Ovary (tissue), 9 donors: ENCODE measurements around the gene EEF2KMT. TPM values are rescaled to one million over a fixed set of nuclear protein-coding genes. Genes with fewer than 3 reads are reported as not detected.

Experiments
- DNase-seq, 5 donors: peaks; one replicate each; pipeline ENCODE4 v3.0.0-alpha.2; 2019 to 2020
- H3K27ac ChIP-seq, 2 donors: fragments of 200-600 bp; one replicate each; pipeline versions ENCODE4 v1.5.1 to v1.8.0; 2019 to 2022
- H3K27me3 ChIP-seq: fragments of 200-600 bp; one replicate; pipeline ENCODE4 v1.8.0; 2022
- H3K36me3 ChIP-seq: fragments of 200-600 bp; sonication (generic); one replicate; pipeline ENCODE4 v1.5.1; 2019
- H3K4me1 ChIP-seq: one replicate; pipeline ENCODE4 v1.8.1; 2013; ENCODE audit warnings: mild to moderate bottlenecking, moderate library complexity; ENCODE audit not compliant: insufficient read depth
- H3K4me3 ChIP-seq: fragments of 200-600 bp; sonication (generic); one replicate; pipeline ENCODE4 v1.5.1; 2017
- H3K9me3 ChIP-seq, 2 donors: fragments of 200-600 bp in 1 of 2; sonication (generic) in 1 of 2; one replicate each; pipeline versions ENCODE4 v1.5.1 to v1.8.1; 2013 to 2019; ENCODE audit warnings: mild to moderate bottlenecking in 1 of 2, moderate library complexity in 1 of 2
- EP300 ChIP-seq: sonication (generic); formaldehyde crosslinking; IDR thresholded peaks from one replicate; pipeline ENCODE4 v1.6.1; 2017; ENCODE audit warnings: antibody characterized with exemption
- POLR2A ChIP-seq: fragments of 450-650 bp; IDR thresholded peaks from one replicate; pipeline ENCODE4 v1.6.1; 2017; ENCODE audit warnings: antibody characterized with exemption, mild to moderate bottlenecking, moderate library complexity
- WGBS, 3 donors: extraction: QIAGEN DNeasy Blood & Tissue Kit in 1 of 3; methylation state at CpG; one replicate each; pipeline versions ENCODE4 v1.1.5 to v1.1.7; 2013 to 2017; 5-methylcytosine and 5-hydroxymethylcytosine counted together
- intact Hi-C, 4 donors: fragments of 100-400 bp; cut with DNase I; formaldehyde crosslinking; loops; one replicate each; pipeline versions ENCODE4 v1.11.0 to v1.15.1; 2022 to 2023
- polyA plus RNA-seq, 2 donors: library from polyadenylated mRNA; stranded (reverse); fragments of 200-250 nt in 1 of 2; fragments of 350-450 nt in 1 of 2; fragmentation: Illumina TruSeq in 1 of 2; extraction: RNeasy Lipid Tissue Mini Kit (QIAGEN cat#74804) in 1 of 2; gene quantifications; one replicate each; pipeline ENCODE4 v1.2.3, GENCODE V29; 2013 to 2014
- total RNA-seq, 7 donors: library from RNA; depleted of rRNA in 2 of 7; stranded (reverse); fragments of >200 nt in 2 of 7; fragmentation: NEBNext Ultra II Directional in 3 of 7; extraction: Animal tissue kit (Norgen Biotek cat#: 25700) in 3 of 7; gene quantifications; one replicate each; pipeline versions ENCODE4 v1.1.0 to v1.2.4, GENCODE V29; 2016 to 2023
- TF ChIP-seq, protein P1 (sequence below), 3 donors: fragments of 450-650 bp in 2 of 3; fragments of 200-600 bp in 1 of 3; IDR thresholded peaks; one replicate each; pipeline versions ENCODE4 v1.5.1 to v1.8.0; 2016 to 2022; ENCODE audit warnings: antibody characterized with exemption in 3 of 3, mild to moderate bottlenecking in 1 of 3
- donor health status: DM: no; HTN: no; CAD: no; lungs with moderate emphysema.
- donor health status: DM: no; HTN: no; CAD: no.
- donor health status: Bipolar disorder and iron deficiency.
- donor health status: DM: yes; HTN: yes; CAD: no.
- donor health status: DM: no; HTN: no; CAD: no.
- donor health status: DM: yes; HTN: yes; CAD: no.

EEF2KMT gene
- total and polyA plus RNA-seq, 9 donors = 2.1 to 18.6 (median 9.3) TPM

DNA sequence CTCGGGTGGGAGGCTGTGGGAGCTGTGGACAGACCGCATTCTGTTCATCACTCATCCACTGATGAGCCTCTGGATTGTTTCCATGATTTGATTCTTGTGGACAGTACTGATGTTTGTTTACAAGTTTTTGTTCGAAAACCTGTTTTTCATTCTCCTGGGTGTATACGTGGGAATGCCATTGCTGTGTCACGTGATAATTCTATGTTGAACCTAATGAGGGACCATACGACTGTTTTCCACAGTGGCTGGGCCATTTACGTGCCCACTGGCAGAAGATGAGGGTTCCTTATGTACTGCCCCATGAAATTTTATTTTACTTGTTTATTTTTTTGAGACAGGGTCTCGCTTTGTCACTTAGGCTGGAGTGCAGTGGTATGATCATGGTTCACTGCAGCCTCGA, 28.5 kb downstream of the EEF2KMT start:
- Histone ChIP-seq H3K27me3 (no peaks in the 10 kb centered on the region), H3K36me3 (no peaks in the 10 kb centered on the region), H3K9me3 (no peaks in the 10 kb centered on the region), H3K4me1 (no peaks in the 10 kb centered on the region), H3K27ac (no peak overlapping the region), H3K4me3 (no peak overlapping the region)
- WGBS, 3 donors = 81 to 89% (median 84%) methylated on average over 9 of the region's 9 CpGs
- no peak for DNase-seq
- intact Hi-C loops = no loop called here
- TF ChIP-seq POLR2A (no peak), EP300 (no peak)
- TF ChIP-seq, protein P1, sequence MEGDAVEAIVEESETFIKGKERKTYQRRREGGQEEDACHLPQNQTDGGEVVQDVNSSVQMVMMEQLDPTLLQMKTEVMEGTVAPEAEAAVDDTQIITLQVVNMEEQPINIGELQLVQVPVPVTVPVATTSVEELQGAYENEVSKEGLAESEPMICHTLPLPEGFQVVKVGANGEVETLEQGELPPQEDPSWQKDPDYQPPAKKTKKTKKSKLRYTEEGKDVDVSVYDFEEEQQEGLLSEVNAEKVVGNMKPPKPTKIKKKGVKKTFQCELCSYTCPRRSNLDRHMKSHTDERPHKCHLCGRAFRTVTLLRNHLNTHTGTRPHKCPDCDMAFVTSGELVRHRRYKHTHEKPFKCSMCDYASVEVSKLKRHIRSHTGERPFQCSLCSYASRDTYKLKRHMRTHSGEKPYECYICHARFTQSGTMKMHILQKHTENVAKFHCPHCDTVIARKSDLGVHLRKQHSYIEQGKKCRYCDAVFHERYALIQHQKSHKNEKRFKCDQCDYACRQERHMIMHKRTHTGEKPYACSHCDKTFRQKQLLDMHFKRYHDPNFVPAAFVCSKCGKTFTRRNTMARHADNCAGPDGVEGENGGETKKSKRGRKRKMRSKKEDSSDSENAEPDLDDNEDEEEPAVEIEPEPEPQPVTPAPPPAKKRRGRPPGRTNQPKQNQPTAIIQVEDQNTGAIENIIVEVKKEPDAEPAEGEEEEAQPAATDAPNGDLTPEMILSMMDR (IDR thresholded peaks at IDR 0.05) = no peak

DNA sequence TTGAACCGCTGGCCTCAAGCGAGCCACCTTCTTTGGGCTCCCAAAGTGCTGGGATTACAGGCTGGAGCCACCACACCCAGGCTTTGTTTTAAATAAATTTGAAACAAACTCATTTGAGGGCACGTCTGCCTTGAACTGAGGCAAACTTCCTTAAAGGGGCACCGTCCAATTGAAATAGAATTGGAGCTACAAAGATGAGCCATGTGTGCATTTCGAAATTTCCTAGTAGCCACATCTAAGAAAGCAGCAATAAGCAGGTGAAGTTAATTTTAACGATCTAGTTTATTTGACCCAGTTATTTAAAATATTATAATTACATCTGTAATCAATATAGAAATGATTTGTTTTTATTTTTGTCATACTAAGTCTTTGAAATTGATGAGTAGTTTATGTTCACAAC, 31.1 kb downstream of the EEF2KMT start:
- Histone ChIP-seq H3K9me3 (no peaks in the 10 kb centered on the region), H3K36me3 (no peaks in the 10 kb centered on the region), H3K4me1 (no peaks in the 10 kb centered on the region), H3K4me3 (no peak overlapping the region), H3K27ac (no peak overlapping the region), H3K27me3 (no peaks in the 10 kb centered on the region)
- intact Hi-C loops = no loop called here
- TF ChIP-seq, protein P1 (IDR thresholded peaks at IDR 0.05) = no peak
- no peak for TF ChIP-seq POLR2A
- TF ChIP-seq EP300 = no peak
- DNase-seq = no peak
- 63 to 69% (median 68%) methylated on average over 6 of the region's 6 CpGs for WGBS, 3 donors

DNA sequence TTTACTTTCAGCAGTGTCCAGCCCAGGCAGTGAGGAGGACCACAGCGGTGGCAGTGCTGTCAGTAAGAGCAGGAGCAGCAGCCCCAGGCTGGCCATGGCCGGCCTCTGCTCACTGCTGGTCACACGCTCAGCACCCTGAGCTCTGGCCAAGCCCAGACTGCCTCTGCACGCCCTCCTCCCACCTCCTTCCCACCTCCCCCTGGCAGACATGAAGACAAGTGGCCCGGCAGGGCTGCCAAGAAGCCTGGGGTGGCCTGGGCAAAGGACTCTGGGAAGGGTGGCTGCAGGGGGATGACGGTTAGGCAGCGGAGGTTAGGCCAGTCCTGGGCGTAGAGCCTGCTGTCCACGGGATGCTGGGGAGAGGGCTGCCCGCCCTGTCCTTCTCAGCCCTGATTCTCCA, 31.8 kb downstream of the EEF2KMT start, which contains the start of gene C16orf89:
C16orf89 (minus strand) TSS at position 144 of the 400 bp plus-strand sequence; CDS start at position 96, 48 bp downstream.
- Histone ChIP-seq H3K4me3 (no peak within 1 kb of the TSS), H3K36me3 (no peaks in the 10 kb centered on the region)
- no peak for DNase-seq

DNA sequence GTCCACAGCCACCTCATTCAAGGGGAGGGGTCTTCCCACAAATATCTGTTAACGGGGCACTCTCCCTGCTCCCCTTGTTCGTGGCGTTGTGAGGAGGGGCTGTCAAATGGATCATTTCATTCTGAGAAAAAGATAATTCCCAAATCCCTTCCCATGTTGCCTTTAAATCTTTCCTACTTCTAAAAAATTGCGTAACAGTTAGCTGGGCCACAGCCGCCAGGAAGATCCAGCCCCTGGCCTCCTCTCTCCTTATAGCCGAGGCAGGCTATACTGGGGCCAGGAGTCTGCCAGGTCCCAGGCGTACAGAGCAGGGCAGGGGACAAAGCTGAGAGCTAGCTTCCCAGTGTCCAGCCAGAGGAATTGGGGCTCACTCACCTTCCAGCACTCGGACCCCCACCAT, 32.3 kb downstream of the EEF2KMT start:
- Histone ChIP-seq H3K4me1 (no peaks in the 10 kb centered on the region), H3K9me3 (no peaks in the 10 kb centered on the region), H3K27ac (no peak overlapping the region), H3K27me3 (no peaks in the 10 kb centered on the region), H3K36me3 (no peaks in the 10 kb centered on the region), H3K4me3 (no peak overlapping the region)
- intact Hi-C loops = no loop called here
- TF ChIP-seq, protein P1 (IDR thresholded peaks at IDR 0.05) = no peak
- no peak for TF ChIP-seq EP300
- no peak for TF ChIP-seq POLR2A
- WGBS, 3 donors = 55 to 61% (median 59%) methylated on average over 8 of the region's 8 CpGs
- no peak for DNase-seq

More for the DNA sequence above, 31.8 kb downstream of the EEF2KMT start, which contains the start of gene C16orf89:
- 48 to 55% (median 50%) methylated on average over 10 of the region's 10 CpGs for WGBS, 3 donors
- Histone ChIP-seq H3K9me3 (no peaks in the 10 kb centered on the region), H3K27me3 (no peaks in the 10 kb centered on the region), H3K4me1 (no peaks in the 10 kb centered on the region), H3K27ac (no peak within 1 kb of the TSS)
- no peak for TF ChIP-seq EP300
- no peak for TF ChIP-seq POLR2A
- TF ChIP-seq, protein P1 (IDR thresholded peaks at IDR 0.05) = no peak
- intact Hi-C loops = no loop called here
